BLaER1 (cell line): Measurements from ENCODE around the gene AMDHD2.

Source experiments
- H3K27ac ChIP-seq: shearing (Covaris generic); formaldehyde crosslinking; 2 replicates; pipeline ENCODE4 v1.8.1; 2022
- H3K27me3 ChIP-seq: shearing (Covaris generic); formaldehyde crosslinking; 2 replicates; pipeline ENCODE4 v1.8.1; 2022
- H3K36me3 ChIP-seq: shearing (Covaris generic); formaldehyde crosslinking; 2 replicates; pipeline ENCODE4 v1.8.1; 2022
- H3K4me1 ChIP-seq: shearing (Covaris generic); formaldehyde crosslinking; 2 replicates; pipeline ENCODE4 v1.8.1; 2022
- H3K4me2 ChIP-seq: shearing (Covaris generic); formaldehyde crosslinking; 2 replicates; pipeline ENCODE4 v1.8.1; 2022
- H3K4me3 ChIP-seq: shearing (Covaris generic); formaldehyde crosslinking; 2 replicates; pipeline ENCODE4 v1.8.1; 2022
- H3K9ac ChIP-seq: shearing (Covaris generic); formaldehyde crosslinking; 2 replicates; pipeline ENCODE4 v1.8.1; 2022
- H3K9me3 ChIP-seq: shearing (Covaris generic); formaldehyde crosslinking; 2 replicates; pipeline ENCODE4 v1.8.1; 2022
- H4K20me1 ChIP-seq: shearing (Covaris generic); formaldehyde crosslinking; 2 replicates; pipeline ENCODE4 v1.8.1; 2022
- Cebpa-rat ChIP-seq: shearing (Covaris generic); IDR thresholded peaks from 2 replicates; pipeline ENCODE4 v1.8.1; 2022

The AMDHD2 gene

GRCh38 chr16:2482708-2483534, 37.2 kb upstream of the AMDHD2 start:
- Histone ChIP-seq H3K36me3 (peaks cover 53% of the 10 kb centered on the region), H3K9ac (peak overlapping the region; percentile 66), H3K4me3 (no peak overlapping the region; the same call in 1 of the 2 replicates), H3K4me2 (peak overlapping the region; percentile 83), H4K20me1 (peaks cover 100% of the 10 kb centered on the region), H3K27ac (peak overlapping the region; percentile 67), H3K4me1 (peaks cover 84% of the 10 kb centered on the region), H3K9me3 (no peaks in the 10 kb centered on the region), H3K27me3 (no peaks in the 10 kb centered on the region)
- no peak for TF ChIP-seq Cebpa-rat

- H3K27ac ChIP-seq = peak overlapping the region; percentile 67
- H3K36me3 ChIP-seq = peaks cover 40% of the 10 kb centered on the region
- H3K9ac ChIP-seq = peak overlapping the region; percentile 66
- H3K27me3 ChIP-seq = no peaks in the 10 kb centered on the region
- no peak overlapping the region; the same call in 1 of the 2 replicates for H3K4me3 ChIP-seq
- no peak for TF ChIP-seq Cebpa-rat
- peaks cover 85% of the 10 kb centered on the region for H3K4me1 ChIP-seq
- H4K20me1 ChIP-seq = peaks cover 100% of the 10 kb centered on the region
- H3K9me3 ChIP-seq = no peaks in the 10 kb centered on the region
- peak overlapping the region; percentile 83 for H3K4me2 ChIP-seq
Measured at GRCh38 chr16:2483939-2484897, 36.0 kb upstream of the AMDHD2 start.

- Histone ChIP-seq H3K4me1 (peaks cover 85% of the 10 kb centered on the region), H3K27ac (peak overlapping the region; percentile 67), H3K27me3 (no peaks in the 10 kb centered on the region), H3K9ac (peak overlapping the region; percentile 56), H3K4me3 (no peak overlapping the region), H3K9me3 (no peaks in the 10 kb centered on the region), H3K4me2 (peak overlapping the region; percentile 83), H3K36me3 (peaks cover 40% of the 10 kb centered on the region), H4K20me1 (peaks cover 100% of the 10 kb centered on the region)
- no peak; the same call in 1 of the 2 replicates for TF ChIP-seq Cebpa-rat
Measured at GRCh38 chr16:2484898-2485508, 35.2 kb upstream of the AMDHD2 start.

GRCh38 chr16:2485811-2486507, 34.2 kb upstream of the AMDHD2 start:
- Histone ChIP-seq H3K9me3 (no peaks in the 10 kb centered on the region), H3K9ac (peak overlapping the region; percentile 56), H4K20me1 (peaks cover 100% of the 10 kb centered on the region), H3K4me3 (no peak overlapping the region), H3K4me2 (peak overlapping the region; percentile 83), H3K36me3 (peaks cover 40% of the 10 kb centered on the region), H3K27me3 (no peaks in the 10 kb centered on the region), H3K27ac (peak overlapping the region; percentile 67), H3K4me1 (peaks cover 76% of the 10 kb centered on the region)
- TF ChIP-seq Cebpa-rat = no peak

GRCh38 chr16:2486645-2487516, 33.3 kb upstream of the AMDHD2 start:
- Histone ChIP-seq H3K4me1 (peaks cover 66% of the 10 kb centered on the region), H3K4me2 (peak overlapping the region; percentile 83), H3K9ac (peak overlapping the region; percentile 56), H3K27me3 (no peaks in the 10 kb centered on the region), H3K27ac (peak overlapping the region; percentile 67), H4K20me1 (peaks cover 100% of the 10 kb centered on the region), H3K4me3 (no peak overlapping the region), H3K9me3 (no peaks in the 10 kb centered on the region), H3K36me3 (peaks cover 38% of the 10 kb centered on the region)
- no peak for TF ChIP-seq Cebpa-rat

GRCh38 chr16:2487517-2487842, 32.7 kb upstream of the AMDHD2 start:
- Histone ChIP-seq H4K20me1 (peaks cover 100% of the 10 kb centered on the region), H3K9ac (peak overlapping the region; percentile 56), H3K27ac (peak overlapping the region; percentile 50), H3K9me3 (no peaks in the 10 kb centered on the region), H3K27me3 (no peaks in the 10 kb centered on the region), H3K4me3 (no peak overlapping the region), H3K36me3 (peaks cover 44% of the 10 kb centered on the region), H3K4me1 (peaks cover 60% of the 10 kb centered on the region), H3K4me2 (peak overlapping the region; percentile 83)
- no peak for TF ChIP-seq Cebpa-rat

- no peak overlapping the region for H3K4me3 ChIP-seq
- H3K27ac ChIP-seq = peak overlapping the region; percentile 50
- H3K36me3 ChIP-seq = peaks cover 50% of the 10 kb centered on the region
- TF ChIP-seq Cebpa-rat = no peak
- peak overlapping the region; percentile 56 for H3K9ac ChIP-seq
- no peaks in the 10 kb centered on the region for H3K9me3 ChIP-seq
- peaks cover 55% of the 10 kb centered on the region for H3K4me1 ChIP-seq
- peak overlapping the region; percentile 83 for H3K4me2 ChIP-seq
- no peaks in the 10 kb centered on the region for H3K27me3 ChIP-seq
- peaks cover 100% of the 10 kb centered on the region for H4K20me1 ChIP-seq
Measured at GRCh38 chr16:2487903-2488531, 32.2 kb upstream of the AMDHD2 start.

- Histone ChIP-seq H4K20me1 (peaks cover 100% of the 10 kb centered on the region), H3K9me3 (no peaks in the 10 kb centered on the region), H3K36me3 (peaks cover 56% of the 10 kb centered on the region), H3K9ac (no peak overlapping the region), H3K27ac (no peak overlapping the region), H3K4me3 (no peak overlapping the region), H3K27me3 (no peaks in the 10 kb centered on the region), H3K4me2 (no peak overlapping the region), H3K4me1 (peaks cover 39% of the 10 kb centered on the region)
- no peak for TF ChIP-seq Cebpa-rat
Measured at GRCh38 chr16:2489581-2489980, 30.6 kb upstream of the AMDHD2 start.
